HepG2 (cell line): ENCODE measurements around the gene USF1. TPM values are rescaled to one million over a fixed set of nuclear protein-coding genes. Genes with fewer than 3 reads are reported as not detected.

Experiments
- ARNT ChIP-seq: fragments of 450-650 bp; IDR thresholded peaks from 2 replicates; pipeline ENCODE4 v1.6.1; 2017
- ETV5 ChIP-seq: IDR thresholded peaks from 2 replicates; pipeline ENCODE4 v1.6.1; 2018; ENCODE audit warnings: missing biosample characterization, missing genetic modification reagents, inconsistent platforms, borderline replicate concordance
- FUBP1 ChIP-seq: sonication (generic); formaldehyde crosslinking; IDR thresholded peaks from 2 replicates; pipeline ENCODE4 v1.5.1; 2020; ENCODE audit warnings: missing genetic modification reagents, mild to moderate bottlenecking, borderline replicate concordance
- HNF4G ChIP-seq, 2 experiments: sonication (generic) in 1 of 2; formaldehyde crosslinking in 1 of 2; IDR thresholded peaks; 2 replicates each; pipeline versions ENCODE4 v1.4.0 to v1.6.1; 2011 to 2020; ENCODE audit warnings: borderline replicate concordance in 2 of 2, low read depth in 2 of 2, mild to moderate bottlenecking in 2 of 2, low read length in 1 of 2, missing genetic modification reagents in 1 of 2, moderate library complexity in 1 of 2
- HOXA5 ChIP-seq: sonication (generic); formaldehyde crosslinking; IDR thresholded peaks from 2 replicates; pipeline ENCODE4 v1.4.0; 2020; ENCODE audit warnings: missing genetic modification reagents
- KAT2B ChIP-seq: fragments of 150-350 bp; IDR thresholded peaks from 2 replicates; pipeline ENCODE4 v1.6.1; 2014; ENCODE audit warnings: low read depth, low read length, borderline replicate concordance
- KAT8 ChIP-seq: IDR thresholded peaks from 2 replicates; pipeline ENCODE4 v1.6.1; 2016; ENCODE audit warnings: missing genetic modification reagents, missing compliant biosample characterization
- MBD4 ChIP-seq: IDR thresholded peaks from 2 replicates; pipeline ENCODE4 v1.6.1; 2012; ENCODE audit warnings: low read length, inconsistent platforms, borderline replicate concordance
- MNT ChIP-seq: fragments of 450-650 bp; IDR thresholded peaks from 2 replicates; pipeline ENCODE4 v1.6.1; 2016
- NR1H2 ChIP-seq: sonication (generic); formaldehyde crosslinking; IDR thresholded peaks from 2 replicates; pipeline ENCODE4 v1.8.1; 2022; ENCODE audit warnings: low read depth, missing genetic modification reagents, borderline replicate concordance
- RBM22 ChIP-seq: fragments of 200-400 bp; formaldehyde crosslinking; optimal IDR thresholded peaks from 2 replicates; pipeline ENCODE3; 2017; ENCODE audit warnings: mild to moderate bottlenecking, low read length, moderate library complexity
- SP5 ChIP-seq: IDR thresholded peaks from 2 replicates; pipeline ENCODE4 v1.6.1; 2016; ENCODE audit warnings: low read depth, borderline replicate concordance
- TFDP2 ChIP-seq: sonication (generic); formaldehyde crosslinking; IDR thresholded peaks from 2 replicates; pipeline ENCODE4 v1.4.0; 2020; ENCODE audit warnings: missing genetic modification reagents
- ZBTB1 ChIP-seq: sonication (generic); formaldehyde crosslinking; IDR thresholded peaks from 2 replicates; pipeline ENCODE4 v1.4.0; 2020; ENCODE audit warnings: missing genetic modification reagents, borderline replicate concordance
- ZFYVE20 ChIP-seq: sonication (generic); formaldehyde crosslinking; IDR thresholded peaks from 2 replicates; pipeline ENCODE4 v1.8.0; 2023; ENCODE audit warnings: low read depth, mild to moderate bottlenecking, moderate library complexity, missing genetic modification reagents, borderline replicate concordance
- ZMYM2 ChIP-seq: sonication (generic); formaldehyde crosslinking; IDR thresholded peaks from 2 replicates; pipeline ENCODE4 v1.8.0; 2022; ENCODE audit warnings: mild to moderate bottlenecking, missing genetic modification reagents
- ZNF235 ChIP-seq: sonication (generic); formaldehyde crosslinking; IDR thresholded peaks from 2 replicates; pipeline ENCODE4 v1.8.1; 2023; ENCODE audit warnings: mild to moderate bottlenecking, missing genetic modification reagents, borderline replicate concordance
- ZNF775 ChIP-seq: sonication (generic); formaldehyde crosslinking; IDR thresholded peaks from 2 replicates; pipeline ENCODE4 v1.4.0; 2020; ENCODE audit warnings: missing genetic modification reagents, mild to moderate bottlenecking, moderate library complexity, borderline replicate concordance
- polyA plus RNA-seq, 8 experiments: library from polyadenylated mRNA; depleted of rRNA in 3 of 8; stranded (reverse) in 7 of 8; unstranded in 1 of 8; fragments of >200 nt; fragmentation: Illumina TruSeq in 4 of 8; extraction: Trizol in 4 of 8; gene quantifications; 2 replicates each; pipeline versions ENCODE4 v1.2.1 to v1.2.3, GENCODE V29; 2011 to 2016; ENCODE audit warnings: low read depth in 4 of 8, missing spikeins in 1 of 8, mixed read lengths in 1 of 8; ENCODE audit not compliant: insufficient read depth in 1 of 8
- total RNA-seq, 5 experiments: library from RNA; depleted of rRNA; stranded (reverse); fragments of >200 nt; fragmentation: Illumina TruSeq; extraction: Trizol; gene quantifications; 2 replicates each; pipeline ENCODE4 v1.2.3, GENCODE V29; 2016; ENCODE audit warnings: low read depth in 1 of 5
- TF ChIP-seq, protein P1 (sequence below): sonication (generic); formaldehyde crosslinking; IDR thresholded peaks from 2 replicates; pipeline ENCODE4 v1.5.0; 2020; ENCODE audit warnings: missing genetic modification reagents, mild to moderate bottlenecking, borderline replicate concordance
- TF ChIP-seq, protein P2 (sequence below): IDR thresholded peaks from 2 replicates; pipeline ENCODE4 v1.6.1; 2016; ENCODE audit warnings: mild to moderate bottlenecking
- TF ChIP-seq, protein P3 (sequence below): sonication (generic); formaldehyde crosslinking; IDR thresholded peaks from 2 replicates; pipeline ENCODE4 v1.8.1; 2022; ENCODE audit warnings: mild to moderate bottlenecking, missing genetic modification reagents

The USF1 gene
- total and polyA plus RNA-seq, 2 of the 13 experiments (the other 11 are each of a cell fraction or from before 2014, with no cell fraction given), result 26.9 to 39.4 TPM

DNA sequence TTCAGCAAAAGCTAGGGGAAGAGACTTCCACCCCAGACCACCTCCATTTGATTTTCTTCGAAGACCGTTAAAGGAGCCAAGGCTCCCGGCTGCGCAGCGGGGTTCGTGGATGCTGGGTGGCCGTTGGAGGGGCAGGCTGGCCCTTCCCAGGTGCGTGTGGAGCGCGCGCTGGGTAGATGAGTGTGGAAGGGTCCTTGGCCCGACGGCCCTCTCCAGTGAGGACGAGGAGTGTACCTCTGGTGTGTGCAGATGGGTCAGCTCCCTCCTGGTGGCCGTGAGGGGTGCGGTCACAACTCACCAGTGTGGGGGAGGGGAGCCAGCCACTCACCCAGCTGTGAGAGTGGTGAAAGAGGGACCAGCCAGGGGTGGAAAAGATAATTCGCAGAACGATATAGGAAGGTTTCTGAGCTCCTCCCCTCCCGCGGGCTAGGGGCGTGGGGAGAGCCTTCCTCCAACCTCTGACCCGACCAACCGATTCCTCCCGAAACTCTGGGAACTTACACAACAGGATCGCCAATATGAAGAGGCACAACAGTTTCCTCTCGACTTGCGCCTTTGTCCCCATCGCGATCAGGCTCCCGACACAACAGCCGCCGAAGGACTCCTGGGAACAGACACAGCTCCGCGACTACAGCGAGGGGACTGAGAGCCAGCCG is 25.1 kb downstream of the USF1 start, which contains the start of gene F11R (continued):
- TF ChIP-seq, protein P1, sequence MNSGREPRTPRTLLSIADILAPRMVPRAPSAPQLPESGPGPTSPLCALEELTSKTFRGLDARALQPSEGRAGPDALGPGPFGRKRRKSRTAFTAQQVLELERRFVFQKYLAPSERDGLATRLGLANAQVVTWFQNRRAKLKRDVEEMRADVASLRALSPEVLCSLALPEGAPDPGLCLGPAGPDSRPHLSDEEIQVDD (CRISPR knock-in tag), result no peak
- TF ChIP-seq SP5 (CRISPR knock-in tag) (peak; percentile 8; the same call in 1 of the 2 replicates), MBD4 (no peak), HNF4G (IDR thresholded peaks at IDR 0.05; ENCODE audit: borderline replicate concordance, low read depth, low read length) (no peak), HNF4G (CRISPR knock-in tag; IDR thresholded peaks at IDR 0.05; ENCODE audit: borderline replicate concordance, low read depth) (0 out of 2 replicates have a peak, but pooled peaks have one; percentile 26), ETV5 (CRISPR knock-in tag) (no peak), KAT8 (CRISPR knock-in tag) (no peak), ARNT (no peak), ZBTB1 (CRISPR knock-in tag) (no peak), FUBP1 (CRISPR knock-in tag) (no peak), HOXA5 (peak; percentile 55; the same call in 1 of the 2 replicates), ZNF775 (CRISPR knock-in tag) (no peak), NR1H2 (CRISPR knock-in tag) (no peak), MNT (no peak), ZFYVE20 (no peak), KAT2B (no peak), TFDP2 (CRISPR knock-in tag) (no peak), RBM22 (no peak), ZMYM2 (CRISPR knock-in tag) (no peak), ZNF235 (CRISPR knock-in tag) (no peak; the same call in 1 of the 2 replicates)
- TF ChIP-seq, protein P2, sequence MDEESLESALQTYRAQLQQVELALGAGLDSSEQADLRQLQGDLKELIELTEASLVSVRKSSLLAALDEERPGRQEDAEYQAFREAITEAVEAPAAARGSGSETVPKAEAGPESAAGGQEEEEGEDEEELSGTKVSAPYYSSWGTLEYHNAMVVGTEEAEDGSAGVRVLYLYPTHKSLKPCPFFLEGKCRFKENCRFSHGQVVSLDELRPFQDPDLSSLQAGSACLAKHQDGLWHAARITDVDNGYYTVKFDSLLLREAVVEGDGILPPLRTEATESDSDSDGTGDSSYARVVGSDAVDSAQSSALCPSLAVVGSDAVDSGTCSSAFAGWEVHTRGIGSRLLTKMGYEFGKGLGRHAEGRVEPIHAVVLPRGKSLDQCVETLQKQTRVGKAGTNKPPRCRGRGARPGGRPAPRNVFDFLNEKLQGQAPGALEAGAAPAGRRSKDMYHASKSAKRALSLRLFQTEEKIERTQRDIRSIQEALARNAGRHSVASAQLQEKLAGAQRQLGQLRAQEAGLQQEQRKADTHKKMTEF (CRISPR knock-in tag), result peak; percentile 42; the same call in 1 of the 2 replicates
- TF ChIP-seq, protein P3, sequence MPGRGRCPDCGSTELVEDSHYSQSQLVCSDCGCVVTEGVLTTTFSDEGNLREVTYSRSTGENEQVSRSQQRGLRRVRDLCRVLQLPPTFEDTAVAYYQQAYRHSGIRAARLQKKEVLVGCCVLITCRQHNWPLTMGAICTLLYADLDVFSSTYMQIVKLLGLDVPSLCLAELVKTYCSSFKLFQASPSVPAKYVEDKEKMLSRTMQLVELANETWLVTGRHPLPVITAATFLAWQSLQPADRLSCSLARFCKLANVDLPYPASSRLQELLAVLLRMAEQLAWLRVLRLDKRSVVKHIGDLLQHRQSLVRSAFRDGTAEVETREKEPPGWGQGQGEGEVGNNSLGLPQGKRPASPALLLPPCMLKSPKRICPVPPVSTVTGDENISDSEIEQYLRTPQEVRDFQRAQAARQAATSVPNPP, result no peak
